Thyroid gland (tissue), 4 donors: ENCODE data around the gene GRM8.

Experiments used
- POLR2A ChIP-seq, 2 donors: fragments of 450-650 bp; IDR thresholded peaks; one replicate each; pipeline ENCODE4 v1.6.1; 2017; ENCODE audit warnings: antibody characterized with exemption in 2 of 2, mild to moderate bottlenecking in 2 of 2, moderate library complexity in 1 of 2
- TF ChIP-seq, protein P1 (sequence below), 6 experiments: fragments of 200-600 bp in 3 of 6; fragments of 450-650 bp in 3 of 6; sonication (generic) in 3 of 6; IDR thresholded peaks; one replicate each; pipeline ENCODE4 v1.5.1; 2016 to 2019; ENCODE audit warnings: antibody characterized with exemption in 6 of 6, mild to moderate bottlenecking in 2 of 6, inconsistent platforms in 1 of 6, moderate library complexity in 1 of 6

DNA sequence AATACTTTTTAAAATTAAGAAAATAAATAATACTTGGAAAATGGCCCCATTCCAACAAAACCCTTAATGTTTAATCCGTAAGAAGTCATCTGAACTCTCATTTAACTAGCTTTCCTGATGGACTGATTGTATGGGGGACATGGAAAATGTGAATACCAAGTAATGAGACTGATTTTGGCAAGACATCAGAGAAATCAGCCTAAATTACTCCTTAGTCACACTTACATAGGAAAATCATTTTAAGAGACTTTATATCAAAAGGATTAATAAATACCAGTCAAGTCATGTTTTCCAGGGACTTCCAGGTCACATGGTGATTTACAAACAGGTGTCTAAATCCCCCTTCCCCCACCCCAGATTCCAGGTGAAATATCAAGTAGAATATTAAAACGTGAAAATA lies 58.2 kb downstream of the GRM8 start:
- TF ChIP-seq, protein P1, sequence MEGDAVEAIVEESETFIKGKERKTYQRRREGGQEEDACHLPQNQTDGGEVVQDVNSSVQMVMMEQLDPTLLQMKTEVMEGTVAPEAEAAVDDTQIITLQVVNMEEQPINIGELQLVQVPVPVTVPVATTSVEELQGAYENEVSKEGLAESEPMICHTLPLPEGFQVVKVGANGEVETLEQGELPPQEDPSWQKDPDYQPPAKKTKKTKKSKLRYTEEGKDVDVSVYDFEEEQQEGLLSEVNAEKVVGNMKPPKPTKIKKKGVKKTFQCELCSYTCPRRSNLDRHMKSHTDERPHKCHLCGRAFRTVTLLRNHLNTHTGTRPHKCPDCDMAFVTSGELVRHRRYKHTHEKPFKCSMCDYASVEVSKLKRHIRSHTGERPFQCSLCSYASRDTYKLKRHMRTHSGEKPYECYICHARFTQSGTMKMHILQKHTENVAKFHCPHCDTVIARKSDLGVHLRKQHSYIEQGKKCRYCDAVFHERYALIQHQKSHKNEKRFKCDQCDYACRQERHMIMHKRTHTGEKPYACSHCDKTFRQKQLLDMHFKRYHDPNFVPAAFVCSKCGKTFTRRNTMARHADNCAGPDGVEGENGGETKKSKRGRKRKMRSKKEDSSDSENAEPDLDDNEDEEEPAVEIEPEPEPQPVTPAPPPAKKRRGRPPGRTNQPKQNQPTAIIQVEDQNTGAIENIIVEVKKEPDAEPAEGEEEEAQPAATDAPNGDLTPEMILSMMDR (IDR thresholded peaks at IDR 0.05), result no peak
- no peak for TF ChIP-seq POLR2A (IDR thresholded peaks at IDR 0.05)
